ENCODE measurements around the gene KCNA10. TPM values are rescaled to one million over a fixed set of nuclear protein-coding genes. Genes with fewer than 3 reads are reported as not detected.

The KCNA10 gene
- total and polyA plus RNA-seq, 3 donors from 2014 or later: 0.21 to 0.50 TPM; not detected in 1

GRCh38 chr1:110474444-110474843 is 44.5 kb downstream of the KCNA10 start:
- intact Hi-C loops (cut with DNase I; ENCODE audit: low total_unique reads): no loop called here
- Histone ChIP-seq H3K27me3 (no peaks in the 10 kb centered on the region), H3K4me1 (peaks cover 17% of the 10 kb centered on the region), H3K9me3 (no peaks in the 10 kb centered on the region), H3K36me3 (ENCODE audit: low read depth, missing control alignments) (no peaks in the 10 kb centered on the region), H3K27ac (no peak overlapping the region), H3K4me3 (no peak overlapping the region)
- WGBS, 2 donors: 78 to 88% methylated on average over 6 of the region's 6 CpGs
- TF ChIP-seq POLR2A (IDR thresholded peaks at IDR 0.05): no peak
- TF ChIP-seq, protein P1, sequence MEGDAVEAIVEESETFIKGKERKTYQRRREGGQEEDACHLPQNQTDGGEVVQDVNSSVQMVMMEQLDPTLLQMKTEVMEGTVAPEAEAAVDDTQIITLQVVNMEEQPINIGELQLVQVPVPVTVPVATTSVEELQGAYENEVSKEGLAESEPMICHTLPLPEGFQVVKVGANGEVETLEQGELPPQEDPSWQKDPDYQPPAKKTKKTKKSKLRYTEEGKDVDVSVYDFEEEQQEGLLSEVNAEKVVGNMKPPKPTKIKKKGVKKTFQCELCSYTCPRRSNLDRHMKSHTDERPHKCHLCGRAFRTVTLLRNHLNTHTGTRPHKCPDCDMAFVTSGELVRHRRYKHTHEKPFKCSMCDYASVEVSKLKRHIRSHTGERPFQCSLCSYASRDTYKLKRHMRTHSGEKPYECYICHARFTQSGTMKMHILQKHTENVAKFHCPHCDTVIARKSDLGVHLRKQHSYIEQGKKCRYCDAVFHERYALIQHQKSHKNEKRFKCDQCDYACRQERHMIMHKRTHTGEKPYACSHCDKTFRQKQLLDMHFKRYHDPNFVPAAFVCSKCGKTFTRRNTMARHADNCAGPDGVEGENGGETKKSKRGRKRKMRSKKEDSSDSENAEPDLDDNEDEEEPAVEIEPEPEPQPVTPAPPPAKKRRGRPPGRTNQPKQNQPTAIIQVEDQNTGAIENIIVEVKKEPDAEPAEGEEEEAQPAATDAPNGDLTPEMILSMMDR (IDR thresholded peaks at IDR 0.05): no peak
- no peak for DNase-seq

DNA sequence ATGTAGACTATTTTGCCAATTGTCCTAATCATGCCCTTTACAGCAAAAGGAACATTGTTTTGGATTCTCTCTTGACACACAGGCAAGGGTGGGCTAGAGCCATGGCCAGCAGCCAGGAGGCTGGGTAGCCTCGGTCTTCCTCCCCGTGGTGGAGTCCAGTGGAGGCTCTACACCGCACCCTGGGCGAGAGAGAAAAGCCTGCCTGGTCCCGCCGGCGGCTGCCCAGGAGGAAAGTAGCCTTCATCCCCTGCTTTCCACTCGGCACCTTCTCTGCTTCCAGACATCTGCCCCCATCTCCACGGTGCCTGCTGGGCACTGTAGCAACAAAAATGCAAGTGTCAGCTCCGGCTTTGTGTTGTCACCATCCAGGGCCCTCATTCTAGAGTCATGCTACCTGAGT is 46.4 kb downstream of the KCNA10 start:
- no peak for DNase-seq
- no peaks in the 10 kb centered on the region for H3K27me3 ChIP-seq
- 71 to 92% methylated on average over 3 to 10 of the region's 10 CpGs for WGBS, 2 donors
- H3K9me3 ChIP-seq: no peaks in the 10 kb centered on the region
- intact Hi-C loops (cut with DNase I; ENCODE audit: low total_unique reads): no loop called here
- TF ChIP-seq, protein P1 (IDR thresholded peaks at IDR 0.05): no peak
- TF ChIP-seq POLR2A (IDR thresholded peaks at IDR 0.05): no peak
- no peak overlapping the region for H3K4me3 ChIP-seq
- peaks cover 1% of the 10 kb centered on the region for H3K4me1 ChIP-seq
- H3K27ac ChIP-seq: no peak overlapping the region
- H3K36me3 ChIP-seq (ENCODE audit: low read depth, missing control alignments): no peaks in the 10 kb centered on the region

GRCh38 chr1:110471131-110471530 is 47.8 kb downstream of the KCNA10 start:
- no peak overlapping the region for H3K4me3 ChIP-seq
- no peaks in the 10 kb centered on the region for H3K36me3 ChIP-seq (ENCODE audit: low read depth, missing control alignments)
- 82 to 85% methylated on average over 3 of the region's 3 CpGs for WGBS, 2 donors
- intact Hi-C loops (cut with DNase I; ENCODE audit: low total_unique reads): no loop called here
- TF ChIP-seq POLR2A (IDR thresholded peaks at IDR 0.05): no peak
- TF ChIP-seq, protein P1 (IDR thresholded peaks at IDR 0.05): no peak
- DNase-seq: no peak
- no peak overlapping the region for H3K27ac ChIP-seq
- H3K27me3 ChIP-seq: no peaks in the 10 kb centered on the region
- no peaks in the 10 kb centered on the region for H3K9me3 ChIP-seq
- H3K4me1 ChIP-seq: peaks cover 8% of the 10 kb centered on the region

Other genes starting within 250 kb of the KCNA10 start
- 10 to 100 TPM; 72.8 to 80.2 TPM for gene RBM15, start 179.8 kb downstream of the KCNA10 start, total RNA-seq
- 22.2 TPM for gene RBM15, start 179.8 kb downstream of the KCNA10 start, polyA plus RNA-seq (ENCODE audit: insufficient read depth, low read depth, low replicate concordance)
- 1 to 10 TPM; 5.8 to 8.2 TPM for gene SLC16A4, start 128.1 kb downstream of the KCNA10 start, total RNA-seq
- 17.4 TPM for gene SLC16A4, start 128.1 kb downstream of the KCNA10 start, polyA plus RNA-seq (ENCODE audit: insufficient read depth, low read depth, low replicate concordance)
- 10 to 100 TPM; 75.4 to 88.8 TPM for gene LAMTOR5, start 111.5 kb downstream of the KCNA10 start, total RNA-seq
- 179 TPM for gene LAMTOR5, start 111.5 kb downstream of the KCNA10 start, polyA plus RNA-seq (ENCODE audit: insufficient read depth, low read depth, low replicate concordance)
- 10 to 100 TPM; 50.4 to 70.6 TPM for gene PROK1, start 68.0 kb downstream of the KCNA10 start, total RNA-seq
- 85.5 TPM for gene PROK1, start 68.0 kb downstream of the KCNA10 start, polyA plus RNA-seq (ENCODE audit: insufficient read depth, low read depth, low replicate concordance)
- 1 to 10 TPM; 6.1 TPM for gene KCNA2, start 87.2 kb upstream of the KCNA10 start, total RNA-seq
- 3.7 TPM for gene KCNA2, start 87.2 kb upstream of the KCNA10 start, polyA plus RNA-seq (ENCODE audit: insufficient read depth, low read depth, low replicate concordance)
- gene KCNA3, start 155.8 kb upstream of the KCNA10 start, total RNA-seq: 1 to 10 TPM; 3.4 to 6.7 TPM
- gene KCNA3, start 155.8 kb upstream of the KCNA10 start, polyA plus RNA-seq (ENCODE audit: insufficient read depth, low read depth, low replicate concordance): 1.3 TPM